ENCODE measurements around the gene SPG11. TPM values are rescaled to one million over a fixed set of nuclear protein-coding genes. Genes with fewer than 3 reads are reported as not detected.

The SPG11 gene
- total and polyA plus RNA-seq, 2 of the 13 experiments (the other 11 are each of a cell fraction or from before 2014, with no cell fraction given), result 31.5 to 40.7 TPM

DNA sequence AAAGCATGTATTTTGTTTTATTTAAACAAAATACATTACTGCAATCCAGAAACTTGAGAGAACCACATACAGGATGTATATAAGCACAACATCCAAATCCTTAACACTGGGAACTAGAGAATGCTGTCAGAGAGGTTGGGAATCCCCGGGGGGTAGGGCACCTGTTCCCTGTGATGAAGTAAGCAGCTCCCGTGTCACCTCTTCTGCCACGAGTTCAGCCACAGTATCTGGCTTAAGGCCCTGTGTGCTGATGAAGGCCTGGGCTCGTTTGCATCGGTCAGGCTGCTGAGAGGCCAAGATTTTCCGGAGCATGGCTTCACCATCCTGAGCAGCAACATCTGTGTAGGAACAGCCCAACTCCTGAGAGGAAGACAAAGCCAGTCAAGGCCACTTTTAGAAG lies 90.1 kb downstream of the SPG11 start:
- Histone ChIP-seq H3K4me2 (ENCODE audit: low read depth, low read length) (no peak overlapping the region), H3K79me2 (ENCODE audit: insufficient read depth, low read length) (no peaks in the 10 kb centered on the region), H3K27me3 (ENCODE audit: control insufficient read depth in 1 of 2, insufficient read depth in 2 of 2, low read length in 2 of 2) (no peaks in the 10 kb centered on the region), H3K4me1 (ENCODE audit: insufficient read depth, low read length) (no peaks in the 10 kb centered on the region), H4K20me1 (ENCODE audit: insufficient read depth, low read length) (no peaks in the 10 kb centered on the region), H3K9ac (ENCODE audit: insufficient read depth, low read depth, low read length) (no peak overlapping the region), H3K27ac (ENCODE audit: extremely low read length, insufficient read depth, low read length) (no peak overlapping the region), H2AFZ (ENCODE audit: low read length) (no peak overlapping the region), H3K4me3 (replicated peaks in 1 of 3; ENCODE audit: insufficient read depth in 1 of 3, low read depth in 2 of 3, low read length in 3 of 3) (no peak overlapping the region), H3K36me3 (replicated peaks in 1 of 2; ENCODE audit: control insufficient read depth in 1 of 2, insufficient read depth in 2 of 2, low read length in 2 of 2) (peaks cover 7 to 16% of the 10 kb centered on the region in 2 experiments; a peak in 4 of 5 replicates), H3K9me3 (ENCODE audit: low read length) (no peaks in the 10 kb centered on the region)
- intact Hi-C loops (cut with micrococcal nuclease; ENCODE audit: unreplicated experiment), result no loop called here
- ChIA-PET POLR2A (no interaction called here), CTCF (ENCODE audit: low intra/inter-chr PET ratio, low total read pairs) (no interaction called here)
- in situ Hi-C loops (cut with HindIII; ENCODE audit: extremely low pct_ligation_motif_present, low pct_unique_long_range_greater_than_20kb), result no loop called here
- FAIRE-seq (no peak), DNase-seq (ENCODE audit: low spot score) (no peak), ATAC-seq (no peak)
- BruUV-seq (replicated peaks), result no TSS peak
- 97% methylated on average over 6 of the region's 6 CpGs for WGBS (ENCODE audit: low lambda C conversion rate)
- TF ChIP-seq, protein P1, sequence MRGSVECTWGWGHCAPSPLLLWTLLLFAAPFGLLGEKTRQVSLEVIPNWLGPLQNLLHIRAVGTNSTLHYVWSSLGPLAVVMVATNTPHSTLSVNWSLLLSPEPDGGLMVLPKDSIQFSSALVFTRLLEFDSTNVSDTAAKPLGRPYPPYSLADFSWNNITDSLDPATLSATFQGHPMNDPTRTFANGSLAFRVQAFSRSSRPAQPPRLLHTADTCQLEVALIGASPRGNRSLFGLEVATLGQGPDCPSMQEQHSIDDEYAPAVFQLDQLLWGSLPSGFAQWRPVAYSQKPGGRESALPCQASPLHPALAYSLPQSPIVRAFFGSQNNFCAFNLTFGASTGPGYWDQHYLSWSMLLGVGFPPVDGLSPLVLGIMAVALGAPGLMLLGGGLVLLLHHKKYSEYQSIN (CRISPR knock-in tag; IDR thresholded peaks at IDR 0.05; ENCODE audit: borderline replicate concordance), result no peak
- TF ChIP-seq KDM5B (CRISPR knock-in tag; IDR thresholded peaks at IDR 0.05; ENCODE audit: borderline replicate concordance) (no peak), HNRNPL (IDR thresholded peaks at IDR 0.05; ENCODE audit: low read depth, low read length) (no peak), SIN3A (IDR thresholded peaks at IDR 0.05; ENCODE audit: borderline replicate concordance, low read depth, low read length) (no peak), DPF2 (CRISPR knock-in tag; IDR thresholded peaks at IDR 0.05; ENCODE audit: borderline replicate concordance, low read depth) (no peak), IKZF1 (IDR thresholded peaks at IDR 0.05) (no peak), ZBTB38 (CRISPR knock-in tag; IDR thresholded peaks at IDR 0.05) (no peak), ZFP1 (CRISPR knock-in tag; IDR thresholded peaks at IDR 0.05) (no peak), HMG20B (CRISPR knock-in tag; conservative IDR thresholded peaks at IDR 0.05) (no peak), SRSF1 (optimal IDR thresholded peaks at IDR 0.05; ENCODE audit: low read depth, low read length) (no peak), KDM4B (CRISPR knock-in tag; IDR thresholded peaks at IDR 0.05) (no peak), MBD4 (IDR thresholded peaks at IDR 0.05; ENCODE audit: borderline replicate concordance, low read length) (no peak), ZNF788 (CRISPR knock-in tag; IDR thresholded peaks at IDR 0.05; ENCODE audit: borderline replicate concordance) (no peak), SMC3 (IDR thresholded peaks at IDR 0.05; ENCODE audit: low read length) (no peak), PHB2 (IDR thresholded peaks at IDR 0.05; ENCODE audit: partially characterized antibody) (no peak), ISX (CRISPR knock-in tag; conservative IDR thresholded peaks at IDR 0.05) (no peak)
- TF ChIP-seq, protein P2, sequence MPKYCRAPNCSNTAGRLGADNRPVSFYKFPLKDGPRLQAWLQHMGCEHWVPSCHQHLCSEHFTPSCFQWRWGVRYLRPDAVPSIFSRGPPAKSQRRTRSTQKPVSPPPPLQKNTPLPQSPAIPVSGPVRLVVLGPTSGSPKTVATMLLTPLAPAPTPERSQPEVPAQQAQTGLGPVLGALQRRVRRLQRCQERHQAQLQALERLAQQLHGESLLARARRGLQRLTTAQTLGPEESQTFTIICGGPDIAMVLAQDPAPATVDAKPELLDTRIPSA (CRISPR knock-in tag; IDR thresholded peaks at IDR 0.05; ENCODE audit: borderline replicate concordance), result no peak
- TF ChIP-seq, protein P3, sequence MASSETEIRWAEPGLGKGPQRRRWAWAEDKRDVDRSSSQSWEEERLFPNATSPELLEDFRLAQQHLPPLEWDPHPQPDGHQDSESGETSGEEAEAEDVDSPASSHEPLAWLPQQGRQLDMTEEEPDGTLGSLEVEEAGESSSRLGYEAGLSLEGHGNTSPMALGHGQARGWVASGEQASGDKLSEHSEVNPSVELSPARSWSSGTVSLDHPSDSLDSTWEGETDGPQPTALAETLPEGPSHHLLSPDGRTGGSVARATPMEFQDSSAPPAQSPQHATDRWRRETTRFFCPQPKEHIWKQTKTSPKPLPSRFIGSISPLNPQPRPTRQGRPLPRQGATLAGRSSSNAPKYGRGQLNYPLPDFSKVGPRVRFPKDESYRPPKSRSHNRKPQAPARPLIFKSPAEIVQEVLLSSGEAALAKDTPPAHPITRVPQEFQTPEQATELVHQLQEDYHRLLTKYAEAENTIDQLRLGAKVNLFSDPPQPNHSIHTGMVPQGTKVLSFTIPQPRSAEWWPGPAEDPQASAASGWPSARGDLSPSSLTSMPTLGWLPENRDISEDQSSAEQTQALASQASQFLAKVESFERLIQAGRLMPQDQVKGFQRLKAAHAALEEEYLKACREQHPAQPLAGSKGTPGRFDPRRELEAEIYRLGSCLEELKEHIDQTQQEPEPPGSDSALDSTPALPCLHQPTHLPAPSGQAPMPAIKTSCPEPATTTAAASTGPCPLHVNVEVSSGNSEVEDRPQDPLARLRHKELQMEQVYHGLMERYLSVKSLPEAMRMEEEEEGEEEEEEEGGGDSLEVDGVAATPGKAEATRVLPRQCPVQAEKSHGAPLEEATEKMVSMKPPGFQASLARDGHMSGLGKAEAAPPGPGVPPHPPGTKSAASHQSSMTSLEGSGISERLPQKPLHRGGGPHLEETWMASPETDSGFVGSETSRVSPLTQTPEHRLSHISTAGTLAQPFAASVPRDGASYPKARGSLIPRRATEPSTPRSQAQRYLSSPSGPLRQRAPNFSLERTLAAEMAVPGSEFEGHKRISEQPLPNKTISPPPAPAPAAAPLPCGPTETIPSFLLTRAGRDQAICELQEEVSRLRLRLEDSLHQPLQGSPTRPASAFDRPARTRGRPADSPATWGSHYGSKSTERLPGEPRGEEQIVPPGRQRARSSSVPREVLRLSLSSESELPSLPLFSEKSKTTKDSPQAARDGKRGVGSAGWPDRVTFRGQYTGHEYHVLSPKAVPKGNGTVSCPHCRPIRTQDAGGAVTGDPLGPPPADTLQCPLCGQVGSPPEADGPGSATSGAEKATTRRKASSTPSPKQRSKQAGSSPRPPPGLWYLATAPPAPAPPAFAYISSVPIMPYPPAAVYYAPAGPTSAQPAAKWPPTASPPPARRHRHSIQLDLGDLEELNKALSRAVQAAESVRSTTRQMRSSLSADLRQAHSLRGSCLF (CRISPR knock-in tag; IDR thresholded peaks at IDR 0.05; ENCODE audit: borderline replicate concordance), result no peak
- TF ChIP-seq, protein P4, sequence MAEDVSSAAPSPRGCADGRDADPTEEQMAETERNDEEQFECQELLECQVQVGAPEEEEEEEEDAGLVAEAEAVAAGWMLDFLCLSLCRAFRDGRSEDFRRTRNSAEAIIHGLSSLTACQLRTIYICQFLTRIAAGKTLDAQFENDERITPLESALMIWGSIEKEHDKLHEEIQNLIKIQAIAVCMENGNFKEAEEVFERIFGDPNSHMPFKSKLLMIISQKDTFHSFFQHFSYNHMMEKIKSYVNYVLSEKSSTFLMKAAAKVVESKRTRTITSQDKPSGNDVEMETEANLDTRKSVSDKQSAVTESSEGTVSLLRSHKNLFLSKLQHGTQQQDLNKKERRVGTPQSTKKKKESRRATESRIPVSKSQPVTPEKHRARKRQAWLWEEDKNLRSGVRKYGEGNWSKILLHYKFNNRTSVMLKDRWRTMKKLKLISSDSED (CRISPR knock-in tag; IDR thresholded peaks at IDR 0.05), result no peak
